ENCODE data around the gene PLA2G4D. TPM values are rescaled to one million over a fixed set of nuclear protein-coding genes. Genes with fewer than 3 reads are reported as not detected.

Gene PLA2G4D
- total RNA-seq, 1 experiment from 2014 or later, result not detected

DNA sequence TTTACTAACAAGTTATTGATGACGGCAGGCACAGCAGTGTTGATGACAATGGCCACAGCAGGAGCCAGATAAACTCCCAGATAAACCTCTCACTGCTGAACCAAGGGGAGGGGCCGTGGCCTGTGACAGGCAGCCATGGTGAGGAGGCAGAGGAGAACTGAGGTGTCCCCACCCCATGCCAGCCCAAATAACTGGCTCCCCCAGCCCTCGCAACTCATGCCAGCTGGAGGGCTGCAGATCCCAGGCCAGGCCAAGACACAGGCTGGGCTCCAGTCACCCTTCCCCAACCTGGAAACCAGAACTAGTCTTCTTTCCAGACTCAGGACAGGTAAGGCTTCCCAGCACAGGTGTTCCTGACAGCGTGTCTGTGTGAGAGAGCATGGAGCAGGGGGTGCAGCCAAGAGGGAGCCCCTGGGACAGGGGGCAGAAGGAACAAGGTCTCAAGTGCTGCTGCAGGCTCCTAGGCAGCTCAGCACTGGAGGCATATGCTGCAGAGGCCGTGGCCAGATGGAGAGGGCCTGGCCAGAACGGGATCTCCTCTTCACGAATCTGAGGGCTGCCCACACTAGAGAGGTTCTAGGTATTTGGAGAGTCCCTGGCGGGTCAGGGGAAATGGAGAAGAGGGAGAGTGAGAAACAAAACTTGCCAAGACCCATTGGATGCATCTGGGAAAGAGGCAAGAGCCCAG lies 46.2 kb upstream of the PLA2G4D start:
- in situ Hi-C loops (cut with HindIII; ENCODE audit: low pct_unique_long_range_greater_than_20kb, low sequenced_read_pairs) (no loop called here), intact Hi-C loops (cut with micrococcal nuclease; ENCODE audit: unreplicated experiment) (no loop called here)
- TF ChIP-seq TCF7L2 (IDR thresholded peaks at IDR 0.05; ENCODE audit: low read depth, low read length), result no peak
- no peak for TF ChIP-seq CTCF (IDR thresholded peaks at IDR 0.05)
- no peak overlapping the region for H3K4me3 ChIP-seq (ENCODE audit: low read depth in 2 of 2, low read length in 2 of 2)
- POLR2A ChIA-PET, result no interaction called here
- H3K4me1 ChIP-seq (ENCODE audit: control insufficient read depth, insufficient read depth, low read length), result no peaks in the 10 kb centered on the region; the same call in 1 of the 2 replicates
- CTCF ChIA-PET, result no interaction called here
- no peaks in the 10 kb centered on the region for H3K9me3 ChIP-seq (ENCODE audit: control insufficient read depth, insufficient read depth, low read depth, low read length)
- ATAC-seq (no peak), DNase-seq (ENCODE audit: low read depth, low spot score) (no peak)
- H3K27me3 ChIP-seq (ENCODE audit: control insufficient read depth, insufficient read depth, low read length), result no peaks in the 10 kb centered on the region
- no peaks in the 10 kb centered on the region for H3K36me3 ChIP-seq (ENCODE audit: control insufficient read depth, insufficient read depth, low read length)
- no peak overlapping the region for H3K27ac ChIP-seq (ENCODE audit: low read length)
- no TSS peak for BruUV-seq (replicated peaks)

DNA sequence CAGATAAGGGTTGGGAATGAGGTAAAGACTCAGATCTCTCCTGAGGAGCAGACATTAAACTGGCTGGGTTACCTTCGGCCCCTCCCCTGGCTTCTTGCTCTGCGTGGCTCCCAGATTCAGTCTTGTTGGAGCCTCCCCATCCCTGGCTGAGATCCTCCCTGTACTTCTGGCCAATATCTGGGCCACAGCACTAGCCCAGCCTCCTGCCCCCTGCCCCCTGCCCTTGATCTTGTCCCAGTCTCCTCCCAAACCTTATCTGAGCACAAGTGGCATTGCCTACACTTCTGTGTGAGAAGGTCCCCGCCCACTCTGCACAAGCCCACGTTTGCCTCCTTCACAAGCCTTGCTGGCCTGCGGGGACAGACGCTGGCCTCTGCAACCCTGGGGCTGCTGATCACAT lies 45.2 kb upstream of the PLA2G4D start:
- ChIA-PET POLR2A (no interaction called here), CTCF (interaction anchor here (0.6 to 1.2 kb wide), 2 partner anchors 29 to 55 kb away, joined by 4 to 6 read pairs; no protein-coding TSS in a partner anchor)
- Histone ChIP-seq H3K36me3 (ENCODE audit: control insufficient read depth, insufficient read depth, low read length) (no peaks in the 10 kb centered on the region), H3K9me3 (ENCODE audit: control insufficient read depth, insufficient read depth, low read depth, low read length) (no peaks in the 10 kb centered on the region), H3K4me1 (ENCODE audit: control insufficient read depth, insufficient read depth, low read length) (no peaks in the 10 kb centered on the region; the same call in 1 of the 2 replicates), H3K4me3 (ENCODE audit: low read depth in 2 of 2, low read length in 2 of 2) (no peak overlapping the region), H3K27me3 (ENCODE audit: control insufficient read depth, insufficient read depth, low read length) (no peaks in the 10 kb centered on the region), H3K27ac (ENCODE audit: low read length) (no peak overlapping the region)
- in situ Hi-C loops (cut with HindIII; ENCODE audit: low pct_unique_long_range_greater_than_20kb, low sequenced_read_pairs) (no loop called here), intact Hi-C loops (cut with micrococcal nuclease; ENCODE audit: unreplicated experiment) (loop anchor here (5.0 kb wide), 1 partner anchor 152 kb away; no protein-coding TSS in a partner anchor)
- no peak for ATAC-seq
- DNase-seq (ENCODE audit: low read depth, low spot score), result no peak
- TF ChIP-seq REST (IDR thresholded peaks at IDR 0.05; ENCODE audit: insufficient read depth in 1 of 2, low read depth in 2 of 2, low read length in 1 of 2) (no peak), POLR2AphosphoS5 (IDR thresholded peaks at IDR 0.05; ENCODE audit: low read depth, low read length) (no peak), TCF7L2 (IDR thresholded peaks at IDR 0.05; ENCODE audit: low read depth, low read length) (no peak), CTCF (IDR thresholded peaks at IDR 0.05) (no peak), SIN3A (IDR thresholded peaks at IDR 0.05; ENCODE audit: borderline replicate concordance, insufficient read depth, low read depth, low read length) (no peak)
- no TSS peak for BruUV-seq (replicated peaks)
